GM19023 (cell line): ENCODE results near the gene PIEZO2.
"Not testable (repeated sequence)": the region's sequence is repeated elsewhere in the genome, so short reads cannot be mapped to it uniquely, and the experiment has no call there.

ENCODE experiments used
- ATAC-seq: cut with Tn5 transposase; IDR thresholded peaks from one replicate; pipeline ENCODE4 v1.9.1; 2021; ENCODE audit warnings: mild to moderate bottlenecking, moderate library complexity; ENCODE audit not compliant: unreplicated experiment

The PIEZO2 gene

DNA sequence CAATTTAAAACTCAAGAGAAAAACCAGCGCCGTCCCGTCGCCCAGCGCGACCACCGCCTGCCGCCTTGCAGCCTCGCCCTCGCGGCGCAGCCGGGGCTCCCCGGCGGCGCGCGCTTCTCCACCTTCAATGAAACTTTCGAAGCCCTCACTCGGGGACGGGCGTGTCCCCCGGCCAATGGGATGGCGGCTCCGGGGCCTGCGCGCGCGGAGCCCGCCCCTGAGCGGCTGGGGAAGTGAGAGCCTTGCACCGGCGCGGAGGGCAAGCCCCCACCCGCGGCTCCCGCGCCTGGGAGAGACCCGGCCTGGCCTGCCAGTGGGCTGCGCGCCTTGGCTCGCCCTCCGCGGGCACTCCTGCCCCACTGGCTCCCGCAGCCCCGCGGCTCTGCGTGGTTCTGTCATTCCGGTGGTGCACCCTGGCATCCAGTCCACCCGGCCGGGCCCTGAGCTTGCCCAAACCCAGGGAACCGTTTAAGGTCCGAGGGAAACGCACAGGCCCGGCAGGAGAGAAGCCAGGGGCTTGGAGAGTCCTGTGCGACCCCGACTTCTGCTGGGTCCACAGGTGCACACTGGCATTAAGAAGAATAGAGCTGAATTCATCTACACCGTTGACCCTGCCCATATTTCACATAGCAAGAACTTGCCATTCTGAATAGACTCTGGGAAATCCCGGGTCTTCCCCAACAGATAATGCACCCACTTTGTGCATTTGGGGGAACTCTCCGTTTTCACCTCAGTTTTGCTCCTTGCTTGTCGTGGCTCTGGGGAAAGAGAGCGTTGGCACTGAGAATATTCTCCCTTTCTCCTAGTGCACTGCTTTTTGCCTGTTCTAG lies at the start of gene PIEZO2:
PIEZO2 (minus strand) TSS at position 129 of the 830 bp plus-strand sequence. CDS start 981 bp downstream, outside the sequence.
- ATAC-seq: peak; percentile 82

- ATAC-seq: no peak
These were observed 34.3 kb upstream of the PIEZO2 start for GRCh38 chr18:11183637-11184036.

DNA sequence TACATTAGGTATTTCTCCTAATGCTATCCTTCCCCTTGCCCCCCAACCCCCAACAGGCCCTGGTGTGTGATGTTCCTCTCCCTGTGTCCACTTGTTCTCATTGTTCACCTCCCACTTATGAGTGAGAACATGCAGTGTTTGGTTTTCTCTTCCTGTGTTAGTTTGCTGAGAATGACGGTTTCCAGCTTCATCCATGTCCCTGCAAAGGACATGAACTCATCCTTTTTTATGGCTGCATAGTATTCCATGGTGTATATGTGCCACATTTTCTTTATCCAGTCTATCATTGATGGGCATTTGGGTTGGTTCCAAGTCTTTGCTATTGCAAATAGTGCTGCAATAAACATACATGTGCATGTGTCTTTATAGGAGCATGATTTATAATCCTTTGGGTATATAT lies 32.3 kb upstream of the PIEZO2 start:
- ATAC-seq: not testable (repeated sequence)

GRCh38 chr18:11179959-11180519 lies 30.7 kb upstream of the PIEZO2 start:
- ATAC-seq: no peak

DNA sequence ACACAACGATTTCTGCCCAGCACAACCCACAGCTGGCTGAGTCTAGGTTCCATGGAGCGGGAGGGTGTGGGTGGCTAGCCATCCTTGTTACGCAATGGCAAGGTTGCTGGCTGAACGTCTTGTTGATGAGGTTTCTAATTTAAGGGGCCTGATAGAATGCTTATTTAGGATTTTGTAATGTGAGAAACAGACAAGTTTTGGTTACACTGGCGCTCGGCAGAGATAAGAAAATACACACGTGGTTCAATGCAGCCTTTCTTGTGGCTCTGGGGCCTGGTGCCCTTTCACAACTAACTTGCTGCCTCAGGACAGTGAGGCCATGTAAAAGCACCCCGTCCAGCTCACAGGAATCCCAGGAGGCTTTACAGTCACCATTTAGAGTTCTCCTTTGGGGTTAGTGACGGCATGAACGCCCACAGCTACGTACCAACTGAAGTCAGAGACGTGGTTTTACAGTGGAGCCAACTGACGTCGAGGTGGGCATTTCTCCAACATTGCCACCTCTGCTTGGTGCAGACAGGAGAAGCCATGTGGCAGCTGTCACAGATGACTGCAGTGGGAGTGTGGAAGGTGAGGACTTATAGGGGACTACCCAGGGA lies 29.7 kb upstream of the PIEZO2 start:
- no peak for ATAC-seq

DNA sequence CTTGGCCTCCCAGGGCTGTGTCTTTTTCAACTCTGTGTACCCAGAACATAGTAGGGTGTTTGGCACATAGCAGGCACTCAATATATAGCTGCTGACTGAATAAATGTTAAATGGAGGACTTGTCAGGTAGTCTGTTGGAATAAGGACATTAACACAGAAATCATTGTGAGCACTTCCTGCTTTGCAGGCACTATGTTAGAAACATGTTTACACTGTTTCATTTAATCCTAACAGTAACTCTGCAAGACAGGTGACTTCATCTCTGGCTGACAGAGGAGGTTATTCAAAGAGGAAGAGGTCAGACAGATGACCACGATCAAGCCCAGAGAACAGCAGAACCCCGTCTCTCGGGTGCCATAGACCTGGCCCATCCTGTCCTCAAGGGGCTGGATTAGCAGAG lies 28.0 kb upstream of the PIEZO2 start:
- ATAC-seq: no peak

- no peak for ATAC-seq
These were observed 27.1 kb upstream of the PIEZO2 start for GRCh38 chr18:11176481-11176881.

DNA sequence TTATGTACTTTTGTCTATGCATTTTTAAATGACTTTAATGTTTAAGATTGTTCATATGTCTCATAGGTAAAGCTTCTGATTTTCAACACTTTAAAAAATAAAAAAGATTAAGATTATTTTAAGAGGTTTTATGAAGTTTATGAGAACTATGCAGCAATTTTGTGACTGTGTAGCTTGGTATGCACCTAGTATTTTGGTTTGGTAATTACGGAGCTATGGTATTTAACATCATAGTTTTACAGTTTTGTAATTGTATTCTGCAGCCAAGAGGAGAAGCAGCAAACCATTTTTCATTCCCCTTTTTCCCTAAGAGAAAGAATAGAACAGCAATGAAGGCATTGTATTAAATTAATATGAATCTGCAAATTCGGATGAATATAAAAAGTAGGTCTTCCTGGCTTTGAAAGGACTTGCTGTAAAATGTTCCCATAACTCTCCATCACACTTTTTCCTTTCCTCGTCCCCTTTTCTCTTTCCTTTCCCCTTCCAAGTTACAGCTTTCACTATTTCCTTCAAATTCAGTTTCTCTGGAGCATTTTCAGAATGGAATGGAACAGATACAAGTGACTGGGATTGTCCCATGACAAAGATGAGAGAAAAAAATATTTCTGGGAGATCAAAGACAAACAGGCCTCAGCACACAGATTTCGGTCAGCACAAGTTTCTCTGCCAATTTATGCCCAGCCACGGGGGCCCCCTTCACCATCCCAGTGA lies 26.1 kb upstream of the PIEZO2 start:
- ATAC-seq: no peak

GRCh38 chr18:11174179-11174578 lies 24.8 kb upstream of the PIEZO2 start:
- ATAC-seq: not testable (repeated sequence)

- no peak for ATAC-seq
These were observed 18.4 kb upstream of the PIEZO2 start for GRCh38 chr18:11167778-11168177.

GRCh38 chr18:11165952-11166351 lies 16.6 kb upstream of the PIEZO2 start:
- ATAC-seq: no peak

DNA sequence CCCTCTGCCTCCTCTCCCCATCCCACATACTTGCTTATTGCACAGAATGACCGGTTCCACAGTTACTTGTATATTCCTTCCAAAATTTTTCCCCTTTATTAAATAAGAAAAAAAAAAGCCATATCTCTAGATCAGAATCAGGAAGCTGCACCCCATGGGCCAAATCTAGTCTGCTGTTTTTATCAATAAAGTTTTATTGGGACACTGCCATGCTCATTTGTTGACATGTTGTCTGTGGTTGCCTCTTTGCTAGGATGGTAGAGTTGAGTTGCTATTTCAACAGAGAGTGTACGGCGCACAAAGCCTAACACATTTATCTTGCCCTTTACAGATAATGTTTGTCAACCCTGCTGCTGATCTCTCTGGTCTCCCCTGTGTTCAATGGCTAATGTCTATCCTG lies 15.8 kb upstream of the PIEZO2 start:
- ATAC-seq: no peak

GRCh38 chr18:11163665-11164064 lies 14.3 kb upstream of the PIEZO2 start:
- ATAC-seq: no peak

DNA sequence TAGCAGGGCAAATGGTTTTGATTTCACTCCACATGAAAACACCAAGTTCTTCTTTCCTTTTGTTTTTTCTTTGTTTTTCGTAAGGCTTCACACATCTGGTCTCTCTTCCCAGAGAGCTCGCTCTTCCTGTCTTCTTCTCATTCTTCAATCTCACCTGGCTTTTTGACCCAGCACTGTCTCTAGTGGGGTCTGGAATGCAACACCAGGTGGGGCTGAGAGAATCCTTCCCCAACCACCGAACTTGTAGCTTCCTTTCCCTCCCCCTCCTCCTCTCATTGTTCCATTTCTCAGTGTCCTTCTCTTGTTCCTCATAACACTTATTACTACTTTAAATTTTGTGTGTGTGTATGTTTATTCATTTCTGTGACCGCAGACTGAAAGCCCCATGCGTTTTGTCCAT lies 13.5 kb upstream of the PIEZO2 start:
- no peak for ATAC-seq

GRCh38 chr18:11162462-11162861 lies 13.1 kb upstream of the PIEZO2 start:
- ATAC-seq: no peak

DNA sequence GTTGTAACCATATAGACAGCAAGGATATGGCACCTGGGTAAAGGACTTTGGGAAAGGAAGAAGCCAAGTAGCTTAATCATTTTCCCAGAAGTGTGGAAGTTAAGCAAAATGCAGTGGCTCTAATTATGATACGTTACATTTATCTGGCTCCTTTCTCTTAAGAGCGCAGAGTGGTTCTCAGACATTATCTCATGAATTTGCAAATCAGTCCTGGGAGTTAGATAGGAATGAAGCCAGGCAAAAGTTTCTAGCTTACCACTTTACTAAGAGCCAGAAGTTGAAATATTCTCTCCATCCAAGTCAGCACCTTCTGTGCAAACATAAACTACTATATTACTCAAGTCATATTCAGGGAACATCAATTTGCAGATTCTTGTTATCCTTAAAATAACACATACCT lies 10.9 kb upstream of the PIEZO2 start:
- ATAC-seq: no peak

DNA sequence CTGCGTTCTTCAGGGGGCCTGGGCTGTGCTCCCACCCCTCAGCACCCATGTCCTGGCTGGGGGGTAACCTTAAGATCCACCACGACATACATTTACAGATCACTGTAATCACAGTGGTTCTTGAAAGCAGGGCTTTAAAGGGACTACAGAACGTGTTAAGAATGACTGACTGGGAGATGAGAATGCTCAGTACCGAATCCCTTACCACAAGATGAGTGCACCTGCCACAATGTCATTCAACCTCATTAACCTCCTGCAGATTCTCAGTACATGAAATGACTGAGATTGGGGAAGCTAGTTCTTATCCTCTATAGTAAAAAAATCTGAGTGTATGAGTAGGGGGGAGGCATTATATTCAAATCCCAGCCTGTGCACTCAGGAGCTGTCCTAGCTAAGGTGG lies 10.5 kb upstream of the PIEZO2 start:
- ATAC-seq: no peak

DNA sequence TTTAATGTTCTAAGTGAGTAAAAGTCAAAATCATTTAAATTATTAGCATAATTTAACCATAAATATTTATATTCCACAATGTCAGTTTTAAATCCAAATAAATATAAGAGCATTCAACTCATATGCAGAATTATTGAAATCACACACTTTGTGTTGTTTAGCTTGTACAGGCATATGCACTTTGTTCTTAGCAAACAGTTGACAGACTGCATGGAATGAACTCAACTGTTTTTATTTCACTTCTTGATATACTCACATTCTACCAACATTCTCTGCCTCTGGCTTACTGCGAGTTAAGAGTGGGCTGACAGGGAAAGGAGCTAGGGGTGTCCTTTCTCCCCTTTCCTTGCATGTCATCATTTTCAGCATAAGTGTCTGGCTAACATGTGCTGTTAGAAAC lies 7.6 kb upstream of the PIEZO2 start:
- ATAC-seq: no peak

- ATAC-seq: no peak
These were observed 5.8 kb upstream of the PIEZO2 start for GRCh38 chr18:11155034-11155759.

DNA sequence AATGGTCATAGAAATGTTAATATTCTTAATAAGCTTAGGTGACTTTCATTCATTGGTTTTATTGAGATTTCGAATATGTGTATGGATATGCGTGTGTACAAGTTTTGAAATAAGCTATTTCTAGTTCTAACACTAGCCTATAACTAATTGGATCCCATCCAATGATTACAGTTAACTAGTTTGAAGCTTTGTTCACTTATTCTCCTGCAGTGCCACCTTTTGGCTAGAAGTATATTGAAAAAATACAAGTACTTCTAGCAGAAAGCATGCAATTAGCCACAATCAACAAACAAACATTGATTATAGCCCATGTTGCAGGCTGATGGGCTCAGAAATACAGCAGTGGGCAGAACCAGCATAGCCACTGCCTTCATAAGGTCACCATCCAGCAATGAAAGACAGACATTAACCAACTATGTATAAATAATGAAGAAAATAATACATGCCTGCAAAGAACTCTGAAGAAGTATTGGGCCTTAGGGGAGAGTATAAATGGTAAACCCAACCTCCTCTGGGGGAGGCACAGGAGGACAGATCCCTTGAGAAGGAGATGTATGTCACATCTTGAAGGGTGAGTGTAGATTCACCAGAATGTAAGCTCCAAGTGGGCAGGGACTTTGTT lies 5.1 kb upstream of the PIEZO2 start:
- ATAC-seq: no peak
